Astrocyte of the cerebellum (primary cell): ENCODE results near the gene SPOCK1.

Experiments used
- DNase-seq: peaks from one replicate; pipeline ENCODE4 v3.0.0-alpha.2; 2011; ENCODE audit warnings: low read depth
- H3K4me3 ChIP-seq: 2 replicates; pipeline ENCODE4 v1.5.1; 2011; ENCODE audit warnings: mild to moderate bottlenecking, low read depth, low read length, moderate library complexity
- CTCF ChIP-seq: IDR thresholded peaks from 2 replicates; pipeline ENCODE4 v1.5.1; 2012; ENCODE audit warnings: low read length, low read depth, moderate library complexity, mild to moderate bottlenecking; ENCODE audit errors: missing control alignments
- in situ Hi-C: cut with HindIII; loops from 2 replicates; pipeline ENCODE4 v1.10.0; 2017; ENCODE audit warnings: low sequenced_read_pairs

The SPOCK1 gene

GRCh38 chr5:137375741-137376526 is 123.2 kb downstream of the SPOCK1 start:
- no peak for TF ChIP-seq CTCF
- no peak overlapping the region for H3K4me3 ChIP-seq
- DNase-seq, result no peak
- in situ Hi-C loops, result no loop called here

- TF ChIP-seq CTCF, result no peak
- no peak overlapping the region for H3K4me3 ChIP-seq
- DNase-seq, result no peak
- in situ Hi-C loops, result no loop called here
Measured at GRCh38 chr5:137374110-137374714, 124.9 kb downstream of the SPOCK1 start.

- in situ Hi-C loops, result no loop called here
- DNase-seq, result peak; percentile 16
- H3K4me3 ChIP-seq, result no peak overlapping the region
- TF ChIP-seq CTCF, result no peak
Measured at GRCh38 chr5:137372773-137373160, 126.4 kb downstream of the SPOCK1 start.

GRCh38 chr5:137372016-137372772 is 126.9 kb downstream of the SPOCK1 start:
- TF ChIP-seq CTCF, result no peak
- in situ Hi-C loops, result no loop called here
- H3K4me3 ChIP-seq, result no peak overlapping the region
- DNase-seq, result no peak

- no peak for DNase-seq
Measured at GRCh38 chr5:137370096-137371071, 128.7 kb downstream of the SPOCK1 start.

More at GRCh38 chr5:137370096-137371071, 128.7 kb downstream of the SPOCK1 start:
- H3K4me3 ChIP-seq, result no peak overlapping the region
- TF ChIP-seq CTCF, result no peak
- in situ Hi-C loops, result no loop called here
